B cell (primary cell): ENCODE measurements around the gene SCAMP1. TPM values are rescaled to one million over a fixed set of nuclear protein-coding genes. Genes with fewer than 3 reads are reported as not detected.

Source experiments
- ATAC-seq: fragments of 200-7000 bp; cut with Tn5 transposase; one replicate; pipeline ENCODE4 v1.10.0; 2021; ENCODE audit warnings: low read depth, mild to moderate bottlenecking, moderate number of reproducible peaks, moderate library complexity
- CTCF ChIA-PET: fragments of 350-600 bp; sonication (Branson Sonifier 250); formaldehyde crosslinking; loops from one replicate; lab custom pipeline; 2021; ENCODE audit warnings: antibody characterized with exemption, inconsistent platforms; lab: Charles Lee
- POLR2A ChIA-PET: fragments of 350-600 bp; sonication (Branson Sonifier 250); formaldehyde crosslinking; loops from one replicate; lab custom pipeline; 2021; ENCODE audit warnings: antibody characterized with exemption; lab: Charles Lee
- DNase-seq: peaks from one replicate; pipeline ENCODE4 v3.0.0; 2013
- H2AFZ ChIP-seq: 2 replicates; pipeline ENCODE4 v1.6.1; 2012; ENCODE audit warnings: mild to moderate bottlenecking, low read depth, low read length; ENCODE audit not compliant: insufficient read depth, poor library complexity, severe bottlenecking
- H3K27ac ChIP-seq, 2 donors: 1 replicate in 1 of 2; 2 replicates in 1 of 2; pipeline ENCODE4 v1.5.1; 2012 to 2013; ENCODE audit warnings: low read length in 2 of 2, mild to moderate bottlenecking in 2 of 2, moderate library complexity in 1 of 2
- H3K27me3 ChIP-seq, 4 experiments: fragments of 200-600 bp in 1 of 4; sonication (generic) in 1 of 4; replicated peaks in 1 of 4; 1 replicate in 2 of 4; 2 replicates in 2 of 4; pipeline versions ENCODE4 v1.6.1 to v1.7.0; 2013 to 2016; ENCODE audit warnings: low read length in 3 of 4, mild to moderate bottlenecking in 2 of 4, mixed read lengths in 1 of 4, moderate library complexity in 1 of 4; ENCODE audit not compliant: insufficient read depth in 4 of 4, control insufficient read depth in 3 of 4; ENCODE audit errors: control extremely low read depth in 1 of 4
- H3K36me3 ChIP-seq, 2 experiments: replicated peaks in 1 of 2; 1 replicate in 1 of 2; 2 replicates in 1 of 2; pipeline versions ENCODE4 v1.6.1 to v1.7.1; 2013; ENCODE audit warnings: low read length in 1 of 2; ENCODE audit not compliant: insufficient read depth in 2 of 2, control insufficient read depth in 1 of 2; ENCODE audit errors: control extremely low read depth in 1 of 2, extremely low read depth in 1 of 2
- H3K4me1 ChIP-seq, 2 donors: fragments of 200-600 bp in 1 of 2; sonication (generic) in 1 of 2; 1 replicate in 1 of 2; 2 replicates in 1 of 2; pipeline versions ENCODE4 v1.5.1 to v1.6.1; 2013 to 2017; ENCODE audit warnings: low read length in 2 of 2; ENCODE audit not compliant: control insufficient read depth in 2 of 2, insufficient read depth in 2 of 2
- H3K4me2 ChIP-seq: replicated peaks from 2 replicates; pipeline ENCODE3; 2012; ENCODE audit warnings: mild to moderate bottlenecking, low read depth, low read length; ENCODE audit not compliant: poor library complexity, severe bottlenecking
- H3K4me3 ChIP-seq, 5 experiments: fragments of 200-600 bp in 1 of 5; sonication (generic) in 1 of 5; 1 replicate in 3 of 5; 2 replicates in 2 of 5; pipeline versions ENCODE4 v1.5.1 to v1.7.0; 2011 to 2016; ENCODE audit warnings: low read length in 4 of 5, mild to moderate bottlenecking in 4 of 5, low read depth in 2 of 5, control low read depth in 1 of 5, moderate library complexity in 1 of 5; ENCODE audit not compliant: insufficient read depth in 1 of 5; ENCODE audit errors: control extremely low read depth in 1 of 5, extremely low read depth in 1 of 5
- H3K79me2 ChIP-seq: fragments of 200-600 bp; sonication (generic); one replicate; pipeline ENCODE4 v1.6.0; 2016; ENCODE audit warnings: low read length; ENCODE audit not compliant: control insufficient read depth, insufficient read depth
- H3K9ac ChIP-seq: fragments of 200-600 bp; sonication (generic); 2 replicates; pipeline ENCODE4 v1.6.1; 2017; ENCODE audit warnings: mild to moderate bottlenecking, low read length, moderate library complexity
- H3K9me3 ChIP-seq, 3 donors: one replicate each; pipeline versions ENCODE4 v1.6.1 to v1.7.1; 2013; ENCODE audit warnings: low read length in 2 of 3; ENCODE audit not compliant: control insufficient read depth in 2 of 3, insufficient read depth in 1 of 3; ENCODE audit errors: control extremely low read depth in 1 of 3
- H4K20me1 ChIP-seq: 2 replicates; pipeline ENCODE4 v1.6.0; 2012; ENCODE audit warnings: mild to moderate bottlenecking, low read length; ENCODE audit not compliant: insufficient read depth, control insufficient read depth, poor library complexity, severe bottlenecking
- H3K27ac Mint-ChIP-seq: one replicate; pipeline ENCODE4 v1.8.0; 2021; ENCODE audit warnings: mixed read lengths
- H3K27me3 Mint-ChIP-seq: one replicate; pipeline ENCODE4 v1.8.0; 2021; ENCODE audit warnings: mixed read lengths
- H3K4me1 Mint-ChIP-seq: one replicate; pipeline ENCODE4 v1.8.0; 2021; ENCODE audit warnings: mixed read lengths
- H3K4me3 Mint-ChIP-seq: one replicate; pipeline ENCODE4 v1.8.0; 2021; ENCODE audit warnings: mixed read lengths
- H3K9me3 Mint-ChIP-seq: one replicate; pipeline ENCODE4 v1.8.0; 2022; ENCODE audit warnings: mixed read lengths; ENCODE audit not compliant: insufficient read depth
- EZH2 ChIP-seq: IDR thresholded peaks from 2 replicates; pipeline ENCODE4 v1.6.1; 2012; ENCODE audit warnings: borderline replicate concordance, low read depth, mild to moderate bottlenecking, moderate library complexity, low read length; ENCODE audit not compliant: insufficient read depth, poor library complexity, severe bottlenecking
- WGBS: methylation state at CpG from one replicate; pipeline ENCODE4 v1.1.5; 2013; ENCODE audit warnings: missing lambda C conversion rate; ENCODE audit not compliant: insufficient coverage; 5-methylcytosine and 5-hydroxymethylcytosine counted together
- intact Hi-C: fragments of 100-400 bp; cut with micrococcal nuclease; formaldehyde crosslinking; loops from one replicate; pipeline ENCODE4 v1.10.0; 2022
- polyA plus RNA-seq: library from polyadenylated mRNA; depleted of rRNA; stranded (reverse); fragments of >200 nt; gene quantifications from 2 replicates; pipeline ENCODE4 v1.2.3, GENCODE V29; 2012
- total RNA-seq, 2 donors: library from RNA; stranded (reverse); fragments of 120-200 nt in 1 of 2; gene quantifications; 1 replicate in 1 of 2; 2 replicates in 1 of 2; pipeline versions ENCODE4 v1.2.3 to v1.2.4, GENCODE V29; 2013 to 2022
- TF ChIP-seq, protein P1 (sequence below): fragments of 200-600 bp; IDR thresholded peaks from one replicate; pipeline ENCODE4 v1.8.0; 2022; ENCODE audit warnings: antibody characterized with exemption, mild to moderate bottlenecking

SCAMP1 gene
- total and polyA plus RNA-seq, 2 donors (not counting 1 experiment from before 2014, with no cell fraction given): 3.8 to 25.4 TPM

DNA sequence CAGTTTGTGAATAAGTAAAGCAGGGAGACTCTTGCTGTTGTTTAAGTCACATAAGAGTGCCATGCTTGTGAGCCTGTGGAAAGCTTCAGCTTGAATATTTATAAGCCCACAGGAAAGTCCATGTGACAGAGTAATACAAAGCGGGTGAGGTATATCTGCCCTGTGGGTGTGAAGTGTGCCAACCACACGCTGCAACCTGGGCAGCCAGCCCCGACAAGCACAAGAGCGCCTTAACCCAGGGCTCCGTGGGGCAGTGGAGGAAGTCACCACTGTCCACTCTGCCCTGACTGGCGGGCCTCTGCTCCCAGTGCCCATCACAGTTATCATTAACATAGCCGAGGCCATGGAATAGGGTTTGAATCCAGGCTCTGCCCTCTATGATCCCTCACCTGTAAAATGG lies 132.2 kb downstream of the SCAMP1 start:
- intact Hi-C loops: no loop called here
- Mint-ChIP-seq H3K27ac (no peak overlapping the region), H3K9me3 (no peaks in the 10 kb centered on the region), H3K4me1 (peaks cover 16% of the 10 kb centered on the region), H3K27me3 (no peaks in the 10 kb centered on the region), H3K4me3 (no peak overlapping the region)
- ChIA-PET POLR2A (no interaction called here), CTCF (interaction anchor here (1.3 kb wide), 1 partner anchor 25 kb away, joined by 3 read pairs; no protein-coding TSS in a partner anchor)
- H3K27me3 ChIP-seq: no peaks in the 10 kb centered on the region
- H3K9me3 ChIP-seq: no peaks in the 10 kb centered on the region
- ATAC-seq (no peak), DNase-seq (no peak)
- TF ChIP-seq, protein P1, sequence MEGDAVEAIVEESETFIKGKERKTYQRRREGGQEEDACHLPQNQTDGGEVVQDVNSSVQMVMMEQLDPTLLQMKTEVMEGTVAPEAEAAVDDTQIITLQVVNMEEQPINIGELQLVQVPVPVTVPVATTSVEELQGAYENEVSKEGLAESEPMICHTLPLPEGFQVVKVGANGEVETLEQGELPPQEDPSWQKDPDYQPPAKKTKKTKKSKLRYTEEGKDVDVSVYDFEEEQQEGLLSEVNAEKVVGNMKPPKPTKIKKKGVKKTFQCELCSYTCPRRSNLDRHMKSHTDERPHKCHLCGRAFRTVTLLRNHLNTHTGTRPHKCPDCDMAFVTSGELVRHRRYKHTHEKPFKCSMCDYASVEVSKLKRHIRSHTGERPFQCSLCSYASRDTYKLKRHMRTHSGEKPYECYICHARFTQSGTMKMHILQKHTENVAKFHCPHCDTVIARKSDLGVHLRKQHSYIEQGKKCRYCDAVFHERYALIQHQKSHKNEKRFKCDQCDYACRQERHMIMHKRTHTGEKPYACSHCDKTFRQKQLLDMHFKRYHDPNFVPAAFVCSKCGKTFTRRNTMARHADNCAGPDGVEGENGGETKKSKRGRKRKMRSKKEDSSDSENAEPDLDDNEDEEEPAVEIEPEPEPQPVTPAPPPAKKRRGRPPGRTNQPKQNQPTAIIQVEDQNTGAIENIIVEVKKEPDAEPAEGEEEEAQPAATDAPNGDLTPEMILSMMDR: no peak
- TF ChIP-seq EZH2: no peak
- peaks cover under 1 to 2% of the 10 kb centered on the region in 2 donors for H3K4me1 ChIP-seq
- H3K36me3 ChIP-seq: peaks cover 2 to 12% of the 10 kb centered on the region in 2 experiments
- 92% methylated on average over 6 of the region's 7 CpGs for WGBS
- no peaks in the 10 kb centered on the region for H4K20me1 ChIP-seq
- H3K9ac ChIP-seq: no peak overlapping the region
- H3K4me2 ChIP-seq: no peak overlapping the region
- no peaks in the 10 kb centered on the region for H3K79me2 ChIP-seq
- H3K27ac ChIP-seq: no peak overlapping the region
- no peak overlapping the region for H2AFZ ChIP-seq
- no peak overlapping the region for H3K4me3 ChIP-seq

DNA sequence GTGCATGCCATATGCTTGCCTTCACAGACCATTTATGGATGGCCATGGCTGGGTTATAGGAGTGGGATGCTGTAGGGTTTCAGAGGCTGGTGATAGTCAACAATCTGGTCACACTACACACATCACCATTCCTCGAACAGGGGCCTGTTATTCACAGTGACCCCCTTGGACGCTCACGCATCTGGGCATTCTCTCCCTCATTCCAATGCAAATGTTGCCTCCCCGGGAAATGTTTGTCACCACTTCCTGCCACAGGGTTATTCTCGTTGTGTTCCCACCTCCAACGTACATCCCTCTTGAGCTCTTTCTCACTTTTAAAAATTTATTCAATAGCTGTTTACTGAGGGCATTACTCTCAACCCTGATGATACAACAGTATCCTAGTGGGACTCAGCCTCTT lies 135.4 kb downstream of the SCAMP1 start:
- peaks cover 7% of the 10 kb centered on the region for H3K79me2 ChIP-seq
- Mint-ChIP-seq H3K9me3 (no peaks in the 10 kb centered on the region), H3K4me3 (no peak overlapping the region), H3K27me3 (no peaks in the 10 kb centered on the region), H3K4me1 (peaks cover 29% of the 10 kb centered on the region), H3K27ac (no peak overlapping the region)
- H3K4me1 ChIP-seq: peaks cover 4 to 9% of the 10 kb centered on the region in 2 donors
- H3K36me3 ChIP-seq: no peaks in the 10 kb centered on the region
- H3K4me2 ChIP-seq: no peak overlapping the region
- no peaks in the 10 kb centered on the region for H3K9me3 ChIP-seq
- H3K27me3 ChIP-seq: no peaks in the 10 kb centered on the region
- H3K4me3 ChIP-seq: no peak overlapping the region
- DNase-seq (no peak), ATAC-seq (no peak)
- H2AFZ ChIP-seq: no peak overlapping the region
- WGBS: 25% methylated on average over 5 of the region's 6 CpGs
- no peaks in the 10 kb centered on the region for H4K20me1 ChIP-seq
- intact Hi-C loops: no loop called here
- TF ChIP-seq, protein P1: no peak
- no peak for TF ChIP-seq EZH2
- ChIA-PET POLR2A (no interaction called here), CTCF (interaction anchor here (1.6 kb wide), 1 partner anchor 28 kb away, joined by 5 read pairs; no protein-coding TSS in a partner anchor)
- no peak overlapping the region for H3K9ac ChIP-seq
- H3K27ac ChIP-seq: no peak overlapping the region
